ENCODE results near the gene GNAI1.
"Not testable (repeated sequence)": the region's sequence is repeated elsewhere in the genome, so short reads cannot be mapped to it uniquely, and the experiment has no call there.

Gene GNAI1

GRCh38 chr7:80132594-80132993 is 2.0 kb upstream of the GNAI1 start:
- no peak for DNase-seq

GRCh38 chr7:80133361-80134114 is 1.1 kb upstream of the GNAI1 start:
- DNase-seq = peak; percentile 27

- no peak for DNase-seq
Observed at GRCh38 chr7:80134115-80134535, 506 bp upstream of the GNAI1 start.

GRCh38 chr7:80135309-80136104 is 876 bp downstream of the GNAI1 start:
- peak; percentile 22 for DNase-seq

- peak; percentile 49 for DNase-seq
Observed at GRCh38 chr7:80136261-80137055, 1.8 kb downstream of the GNAI1 start.

GRCh38 chr7:80137410-80137809 is 2.8 kb downstream of the GNAI1 start:
- DNase-seq = no peak

GRCh38 chr7:80139236-80139635 is 4.6 kb downstream of the GNAI1 start:
- no peak for DNase-seq

GRCh38 chr7:80140388-80140787 is 5.8 kb downstream of the GNAI1 start:
- DNase-seq = no peak

- no peak for DNase-seq
Observed at GRCh38 chr7:80141376-80141775, 6.7 kb downstream of the GNAI1 start.

GRCh38 chr7:80142853-80143580 is 8.4 kb downstream of the GNAI1 start:
- DNase-seq = no peak

GRCh38 chr7:80145780-80146422 is 11.3 kb downstream of the GNAI1 start:
- DNase-seq = peak; percentile 87

- no peak for DNase-seq
Observed at GRCh38 chr7:80146545-80147182, 12.0 kb downstream of the GNAI1 start.

- DNase-seq = peak; percentile 92
Observed at GRCh38 chr7:80147543-80148391, 13.1 kb downstream of the GNAI1 start.

- DNase-seq = peak; percentile 50
Observed at GRCh38 chr7:80150611-80151273, 16.1 kb downstream of the GNAI1 start.

- DNase-seq = peak; percentile 86
Observed at GRCh38 chr7:80151274-80151665, 16.6 kb downstream of the GNAI1 start.

GRCh38 chr7:80153446-80153845 is 18.8 kb downstream of the GNAI1 start:
- DNase-seq = peak; percentile 21

GRCh38 chr7:80154656-80155333 is 20.2 kb downstream of the GNAI1 start:
- DNase-seq = peak; percentile 57

- DNase-seq = no peak
Observed at GRCh38 chr7:80155374-80155773, 20.7 kb downstream of the GNAI1 start.

GRCh38 chr7:80157770-80158169 is 23.1 kb downstream of the GNAI1 start:
- not testable (repeated sequence) for DNase-seq

Data from fibroblast of skin of abdomen (primary cell).